Measurements from ENCODE around the gene TRIO. TPM values are rescaled to one million over a fixed set of nuclear protein-coding genes. Genes with fewer than 3 reads are reported as not detected.

The TRIO gene
- total and polyA plus RNA-seq, 10 of the 15 experiments (the other 5 are each of a cell fraction or from before 2014, with no cell fraction given) = 5.1 to 96.4 (median 44.6) TPM

GRCh38 chr5:14438195-14438606, 295.1 kb downstream of the TRIO start (continued):
- no peak for TF ChIP-seq MAX (IDR thresholded peaks at IDR 0.05; ENCODE audit: low read depth, low read length)
- peak; percentile 75 for TF ChIP-seq CREM (IDR thresholded peaks at IDR 0.05; ENCODE audit: low read depth)
- no peak for TF ChIP-seq SUZ12 (IDR thresholded peaks at IDR 0.05; ENCODE audit: unreplicated experiment)
- TF ChIP-seq RAD51 (IDR thresholded peaks at IDR 0.05) = no peak
- TF ChIP-seq CREB1 (IDR thresholded peaks at IDR 0.05; ENCODE audit: low read depth) = peak; percentile 84
- peak; percentile 99 for TF ChIP-seq BCL3 (IDR thresholded peaks at IDR 0.05; ENCODE audit: borderline replicate concordance, insufficient read depth, low read depth, low read length, poor library complexity, severe bottlenecking)
- TF ChIP-seq EED (IDR thresholded peaks at IDR 0.05; ENCODE audit: low read depth) = peak; percentile 78
- peak; percentile 90 for TF ChIP-seq ZBED1 (IDR thresholded peaks at IDR 0.05; ENCODE audit: borderline replicate concordance)
- peak; percentile 93; the same call in 1 of the 2 replicates for TF ChIP-seq FOXM1 (IDR thresholded peaks at IDR 0.05; ENCODE audit: low read depth, low read length)
- TF ChIP-seq LARP7 (IDR thresholded peaks at IDR 0.05) = no peak
- TF ChIP-seq REST (IDR thresholded peaks at IDR 0.05; ENCODE audit: low read depth, low read length) = no peak
- TF ChIP-seq BCL11A (IDR thresholded peaks at IDR 0.05; ENCODE audit: low read depth, low read length) = peak; percentile 42; the same call in 1 of the 2 replicates
- TF ChIP-seq ZNF622 (IDR thresholded peaks at IDR 0.05) = no peak
- TF ChIP-seq ZBTB40 (IDR thresholded peaks at IDR 0.05; ENCODE audit: borderline replicate concordance) = no peak
- TF ChIP-seq CHD1 (IDR thresholded peaks at IDR 0.05; ENCODE audit: low read depth, low read length) = no peak
- no peak for TF ChIP-seq FOS (IDR thresholded peaks at IDR 0.05; ENCODE audit: borderline replicate concordance, extremely low read depth, insufficient read length)
- no peak for TF ChIP-seq PRDM15 (CRISPR knock-in tag; IDR thresholded peaks at IDR 0.05)
- TF ChIP-seq MEF2A (IDR thresholded peaks at IDR 0.05; ENCODE audit: insufficient read depth, low read depth, low read length) = no peak
